Activated CD4-positive, CD25-positive, alpha-beta regulatory T cell treated with anti-CD3 and anti-CD28 coated beads, Interleukin-2, amount 50 U/mL, for 16 hours (primary cell): Measurements from ENCODE around the gene MDM4.
"Not testable (repeated sequence)": the region's sequence is repeated elsewhere in the genome, so short reads cannot be mapped to it uniquely, and the experiment has no call there.

Source experiments
- DNase-seq: peaks from one replicate; pipeline ENCODE4 v3.0.0-alpha.2; 2020; ENCODE audit warnings: low read depth, low spot score

MDM4 gene

GRCh38 chr1:204516180-204516879 is at the start of gene MDM4:
Gene MDM4 (plus strand): TSS chr1:204516406. CDS start chr1:204525519, 9,113 bp downstream.
- DNase-seq: peak; percentile 89

- DNase-seq: no peak
Measured at GRCh38 chr1:204466416-204467405, 49.5 kb upstream of the MDM4 start.

GRCh38 chr1:204468206-204468605 is 48.0 kb upstream of the MDM4 start:
- no peak for DNase-seq

DNA sequence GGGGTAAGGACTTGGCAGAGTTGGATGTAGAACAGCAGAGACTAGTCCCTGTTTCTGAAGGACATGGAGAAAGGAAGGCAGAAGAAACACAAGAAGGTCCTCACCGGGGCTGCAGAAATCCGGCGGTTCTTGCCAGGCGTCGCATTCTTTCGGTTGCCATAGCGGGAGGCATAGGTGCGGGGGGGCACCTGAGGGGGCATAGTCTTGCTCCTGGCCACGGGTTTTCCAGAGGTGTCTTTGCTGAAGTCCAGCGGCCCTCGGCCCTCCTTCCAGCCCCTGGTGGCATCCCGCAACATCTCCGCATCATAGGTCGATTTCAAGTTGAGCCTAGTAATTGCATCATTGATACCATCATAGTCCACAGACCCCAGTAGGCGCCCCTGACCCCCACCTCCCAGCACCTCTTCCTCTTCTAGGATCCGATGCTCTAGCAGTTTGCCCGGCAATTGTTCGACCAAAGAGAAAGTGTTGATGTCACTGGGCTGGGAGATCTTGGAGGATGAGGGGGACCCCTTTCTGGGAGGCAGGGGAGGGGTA is 47.4 kb upstream of the MDM4 start:
- DNase-seq: no peak

- DNase-seq: no peak
Measured at GRCh38 chr1:204469304-204469703, 46.9 kb upstream of the MDM4 start.

- no peak for DNase-seq
Measured at GRCh38 chr1:204471687-204472086, 44.5 kb upstream of the MDM4 start.

DNA sequence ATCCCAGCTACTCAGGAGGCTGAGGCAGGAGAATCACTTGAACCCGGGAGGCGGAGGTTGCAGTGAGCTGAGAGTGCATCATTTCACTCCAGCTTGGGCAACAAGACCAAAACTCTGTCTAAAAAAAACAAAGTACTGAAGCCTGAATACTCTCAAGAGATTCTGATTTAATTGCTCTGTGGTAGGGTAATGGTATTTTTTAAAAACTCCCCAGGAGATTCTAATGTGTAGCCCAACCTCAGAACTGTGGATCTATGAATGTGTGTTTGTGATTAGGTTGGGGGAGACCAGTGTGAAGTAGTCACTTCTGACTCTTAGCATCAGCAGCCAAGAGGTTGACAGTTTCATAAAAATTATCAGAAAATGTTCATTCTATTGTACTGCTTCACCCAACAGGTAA is 43.5 kb upstream of the MDM4 start:
- no peak for DNase-seq

GRCh38 chr1:204473400-204473965 is 42.7 kb upstream of the MDM4 start:
- DNase-seq: no peak

- DNase-seq: no peak
Measured at GRCh38 chr1:204475656-204476432, 40.4 kb upstream of the MDM4 start.

- DNase-seq: no peak
Measured at GRCh38 chr1:204476563-204476962, 39.6 kb upstream of the MDM4 start.

GRCh38 chr1:204477036-204477740 is 39.0 kb upstream of the MDM4 start:
- DNase-seq: no peak

- no peak for DNase-seq
Measured at GRCh38 chr1:204478172-204478899, 37.9 kb upstream of the MDM4 start.

DNA sequence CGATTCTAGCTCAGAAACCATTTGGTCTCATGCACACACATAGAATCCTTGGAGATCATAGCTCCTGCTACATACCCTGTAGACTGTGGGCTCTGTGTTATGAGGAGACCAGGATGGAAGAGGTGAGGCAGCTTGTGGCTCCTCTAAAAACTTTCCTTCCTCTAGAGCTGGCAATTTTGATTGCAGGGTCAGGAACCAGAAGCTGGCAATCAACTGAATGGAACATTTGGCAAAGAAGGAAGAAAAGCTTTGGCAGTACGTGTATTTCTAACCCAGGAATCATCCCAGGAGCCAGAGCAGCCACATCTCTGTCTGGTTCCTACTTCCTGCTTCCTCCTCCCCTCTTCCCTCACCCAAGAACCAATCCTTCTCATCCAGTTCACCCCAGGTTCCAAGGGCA is 37.3 kb upstream of the MDM4 start:
- no peak for DNase-seq

GRCh38 chr1:204479387-204480136 is 36.6 kb upstream of the MDM4 start:
- DNase-seq: no peak

GRCh38 chr1:204480515-204480914 is 35.7 kb upstream of the MDM4 start:
- no peak for DNase-seq

DNA sequence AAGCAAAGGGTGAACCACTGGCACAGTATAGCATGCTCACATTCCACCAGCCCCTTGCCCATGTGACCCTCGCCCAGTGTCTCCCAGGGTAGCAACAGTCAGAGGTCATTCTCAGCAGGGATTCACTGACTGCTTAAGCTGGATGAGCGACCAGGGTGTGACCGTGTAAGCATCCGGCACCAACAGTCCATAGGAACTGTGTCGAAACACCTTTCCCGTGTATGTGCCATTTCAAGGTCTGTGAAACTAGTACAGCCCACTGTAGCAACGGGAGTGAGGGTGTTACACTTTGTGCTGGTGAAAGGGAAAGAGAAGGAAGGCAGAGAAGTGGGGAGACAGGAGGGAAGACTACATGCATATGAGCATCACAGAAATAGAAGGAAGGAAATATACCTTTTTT is 32.4 kb upstream of the MDM4 start:
- DNase-seq: no peak

DNA sequence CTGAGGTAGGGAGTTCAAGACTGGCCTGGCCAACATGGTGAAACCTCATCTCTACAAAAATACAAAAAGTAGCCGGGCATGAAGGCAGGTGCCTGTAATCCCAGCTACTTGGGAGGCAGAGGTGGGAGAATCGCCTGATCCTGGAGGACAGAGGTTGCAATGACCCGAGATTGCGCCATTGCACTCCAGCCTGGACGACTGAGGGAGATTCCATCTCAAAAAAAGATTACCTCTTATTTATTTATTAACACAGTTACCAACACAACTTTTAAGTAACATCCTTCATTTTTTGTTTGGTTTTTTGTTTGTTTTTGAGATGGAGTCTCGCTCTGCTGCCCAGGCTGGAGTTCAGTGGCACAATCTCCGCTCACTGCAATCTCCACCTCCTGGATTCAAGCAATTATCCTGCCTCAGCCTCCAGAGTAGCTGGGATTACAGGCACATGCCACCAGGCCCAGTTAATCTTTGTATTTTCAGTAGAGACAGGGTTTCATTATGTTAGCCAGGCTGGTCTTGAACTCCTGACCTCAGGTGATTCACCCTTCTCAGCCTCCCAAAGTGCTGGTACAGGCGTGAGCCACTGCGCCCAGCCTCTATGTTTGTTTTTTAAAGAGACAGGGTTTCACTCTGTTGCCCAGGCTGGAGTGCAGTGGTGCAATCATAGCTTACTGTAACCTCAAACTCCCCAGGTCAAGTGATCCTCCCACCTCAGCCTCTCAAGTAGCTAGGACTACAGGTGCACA is 29.5 kb upstream of the MDM4 start:
- DNase-seq: not testable (repeated sequence)

- DNase-seq: no peak
Measured at GRCh38 chr1:204487256-204487615, 29.0 kb upstream of the MDM4 start.

DNA sequence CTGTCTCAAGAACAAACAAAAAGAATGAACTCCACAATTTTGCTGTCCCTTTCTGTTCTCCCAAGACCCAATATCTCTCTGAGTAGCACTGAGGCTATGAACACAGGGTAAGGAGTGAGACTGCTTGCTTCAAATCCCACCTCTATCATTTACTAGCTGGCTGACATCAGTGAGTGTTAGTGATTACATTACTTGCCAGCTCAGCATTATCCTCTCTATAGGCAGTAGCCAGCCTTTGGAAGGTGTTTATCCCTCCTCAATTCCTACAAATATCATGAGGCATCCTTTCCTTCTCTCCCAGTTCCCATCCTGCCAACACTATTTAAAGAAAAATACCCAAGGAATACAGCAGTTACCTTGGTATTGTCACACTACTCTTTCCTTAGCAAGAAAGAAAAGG is 24.6 kb upstream of the MDM4 start:
- no peak for DNase-seq
